HT-29 (cell line): Measurements from ENCODE around the gene ANKLE2. TPM values are rescaled to one million over a fixed set of nuclear protein-coding genes. Genes with fewer than 3 reads are reported as not detected.
"Not testable (repeated sequence)": the region's sequence is repeated elsewhere in the genome, so short reads cannot be mapped to it uniquely, and the experiment has no call there.

Source experiments
- DNase-seq: peaks from one replicate; pipeline ENCODE4 v3.0.0-alpha.2; 2015; ENCODE audit warnings: low spot score
- total RNA-seq: library from RNA; depleted of rRNA; stranded (reverse); fragments of >200 nt; shearing (Covaris generic); gene quantifications from 2 replicates; pipeline ENCODE4 v1.2.3, GENCODE V29; 2014

Gene ANKLE2
- total RNA-seq, 1 experiment from 2014 or later, result 67.6 TPM

GRCh38 chr12:132719954-132720324 is 41.7 kb downstream of the ANKLE2 start:
- DNase-seq, result no peak

GRCh38 chr12:132719141-132719953 is 42.3 kb downstream of the ANKLE2 start:
- DNase-seq, result no peak

DNA sequence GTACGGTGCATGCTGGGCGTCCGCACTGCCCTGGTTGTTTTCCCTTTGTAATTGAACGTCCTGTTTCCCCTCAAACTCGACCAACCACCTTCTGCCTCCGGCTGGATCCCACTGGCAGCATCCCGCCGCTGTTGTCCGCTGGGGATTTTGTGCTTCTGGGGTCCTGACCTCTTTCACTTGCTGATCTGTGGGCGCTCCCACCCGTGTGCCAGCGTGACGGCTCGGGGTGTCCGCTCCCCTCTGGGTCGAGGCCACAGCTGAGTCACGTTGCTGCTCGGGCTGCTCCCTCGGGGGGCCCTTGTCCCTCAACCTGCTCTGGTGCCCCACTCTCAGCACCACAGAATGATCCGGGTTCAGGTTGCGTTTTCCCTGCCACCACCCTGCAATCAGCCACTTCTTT is 43.0 kb downstream of the ANKLE2 start:
- DNase-seq, result no peak

DNA sequence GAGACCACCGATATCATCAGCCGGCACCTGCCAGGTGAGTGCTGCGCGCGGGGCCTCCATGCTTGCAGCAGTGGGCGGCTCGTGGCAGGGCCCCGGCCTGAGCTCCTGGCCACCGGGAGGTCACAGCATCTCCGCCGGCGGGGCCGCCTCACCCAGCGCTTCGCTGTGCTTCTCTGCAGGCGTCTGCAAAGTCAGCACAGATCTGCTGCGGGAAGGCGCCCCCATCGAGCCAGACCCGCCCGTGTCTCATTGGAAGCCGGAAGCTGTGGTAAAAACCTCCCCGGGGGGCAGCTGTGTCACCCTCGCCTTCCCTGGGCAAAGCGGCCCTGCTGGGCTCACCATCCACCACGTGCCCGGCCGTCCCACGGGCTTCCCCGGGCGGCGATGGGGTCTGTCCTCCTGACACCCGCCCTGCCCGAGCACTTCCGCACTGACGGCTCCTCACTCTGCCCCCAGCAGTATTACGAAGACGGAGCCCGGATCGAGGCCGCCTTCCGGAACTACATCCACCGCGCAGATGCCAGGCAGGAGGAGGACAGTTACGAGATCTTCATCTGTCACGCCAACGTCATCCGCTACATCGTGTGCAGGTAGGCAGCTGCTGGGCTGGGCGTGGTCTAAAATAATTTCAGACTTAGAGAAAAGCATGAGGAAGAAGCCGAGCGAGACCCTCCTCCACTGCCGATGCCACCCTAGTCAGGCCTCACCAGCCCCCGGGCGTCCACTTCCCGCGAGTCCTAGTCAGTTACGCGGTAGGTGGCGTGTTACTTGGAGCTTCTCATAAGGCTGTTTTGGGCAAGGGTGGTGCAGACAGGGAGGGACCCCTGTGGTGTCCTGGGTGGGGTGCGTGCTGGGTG is 43.9 kb downstream of the ANKLE2 start:
- DNase-seq, result no peak

DNA sequence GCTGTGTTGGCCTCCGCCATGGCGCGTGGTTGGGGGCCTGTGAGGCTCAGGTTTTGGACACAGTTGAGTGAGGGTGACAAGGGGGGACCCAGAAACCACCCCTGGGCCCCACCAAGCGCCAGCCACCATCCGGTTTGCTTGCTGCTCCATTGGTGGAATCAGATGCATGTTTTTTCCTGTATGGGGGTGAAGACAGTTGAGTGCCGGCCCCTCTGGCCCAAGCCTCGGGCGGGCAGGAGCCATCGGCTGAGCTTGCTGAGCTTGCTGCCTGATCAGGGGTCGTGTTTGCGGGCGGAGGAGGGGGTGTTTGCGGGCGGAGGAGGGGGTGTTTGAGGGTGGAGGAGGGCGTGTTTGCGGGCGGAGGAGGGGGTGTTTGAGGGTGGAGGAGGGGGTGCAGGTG is 44.6 kb downstream of the ANKLE2 start:
- DNase-seq, result no peak

- no peak for DNase-seq
These were observed 45.3 kb downstream of the ANKLE2 start for GRCh38 chr12:132716356-132716755.

GRCh38 chr12:132715874-132716273 is 45.8 kb downstream of the ANKLE2 start:
- no peak for DNase-seq

- DNase-seq, result no peak
These were observed 48.5 kb downstream of the ANKLE2 start for GRCh38 chr12:132713123-132713522.

DNA sequence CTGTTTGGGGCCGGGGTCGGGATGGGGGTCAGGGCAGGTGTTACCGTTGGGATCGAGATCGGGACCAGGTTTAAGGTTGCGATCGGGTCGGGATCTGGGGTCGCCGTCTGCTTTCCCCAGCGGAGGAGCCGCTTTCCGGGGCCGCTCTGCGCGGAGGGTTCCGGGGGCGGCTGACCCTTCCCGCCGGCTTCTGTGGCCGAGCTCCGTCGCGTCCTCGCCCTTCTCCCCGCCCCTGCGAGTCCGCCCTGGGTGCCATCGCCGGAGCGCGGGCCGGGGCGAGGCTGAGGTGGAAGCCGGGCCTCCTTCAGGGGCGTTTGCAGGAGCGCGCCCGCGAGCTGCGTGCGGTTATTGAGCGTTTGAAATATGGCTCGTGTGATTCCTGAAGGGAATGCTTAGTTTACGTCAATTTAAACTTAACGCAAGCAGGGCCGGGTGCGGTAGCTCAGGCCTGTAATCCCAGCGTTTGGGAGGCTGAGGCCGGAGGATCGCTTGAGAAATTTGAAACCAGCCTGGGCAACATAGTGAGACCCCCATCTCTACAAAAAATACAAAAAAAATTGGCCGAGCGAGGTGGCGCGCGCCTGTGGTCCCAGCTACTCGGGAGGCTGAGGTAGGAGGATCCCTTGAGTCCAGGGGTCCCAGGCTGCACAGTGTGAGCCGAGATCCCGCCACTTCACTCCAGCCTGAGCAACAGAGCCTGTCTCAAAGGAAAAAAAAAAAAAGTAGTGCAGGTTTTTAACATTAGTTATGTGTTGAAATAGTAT is 50.4 kb downstream of the ANKLE2 start:
- no peak for DNase-seq

GRCh38 chr12:132710405-132711079 is 51.1 kb downstream of the ANKLE2 start, which contains the start of gene PGAM5:
Gene PGAM5 (plus strand): TSS chr12:132710842. CDS start chr12:132710877, 35 bp downstream.
- peak; percentile 90 for DNase-seq

GRCh38 chr12:132710043-132710404 is 51.6 kb downstream of the ANKLE2 start:
- DNase-seq, result peak; percentile 37

- DNase-seq, result no peak
These were observed 53.5 kb downstream of the ANKLE2 start for GRCh38 chr12:132708150-132708549.

GRCh38 chr12:132707241-132707640 is 54.4 kb downstream of the ANKLE2 start:
- no peak for DNase-seq

DNA sequence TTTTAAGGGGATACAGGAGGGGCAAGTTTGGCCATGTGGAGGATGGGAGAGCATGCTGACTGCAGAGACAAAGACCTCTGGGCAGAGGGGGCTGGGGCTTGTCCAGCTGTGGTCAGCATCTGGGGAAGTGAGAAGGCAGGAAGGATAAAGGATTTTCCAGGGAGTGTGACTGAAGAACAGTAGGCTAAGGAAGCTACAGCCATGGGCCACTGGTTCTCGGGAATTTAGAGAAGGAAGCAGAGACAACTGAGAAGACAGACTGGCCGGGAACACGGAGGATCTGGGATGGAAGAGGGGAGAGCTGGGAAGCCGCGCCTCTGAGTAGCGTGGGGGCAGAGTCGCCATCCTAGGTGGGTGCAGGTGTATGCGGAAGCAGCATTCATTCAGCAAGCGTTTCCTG is 58.0 kb downstream of the ANKLE2 start:
- DNase-seq, result no peak

- DNase-seq, result no peak
These were observed 59.0 kb downstream of the ANKLE2 start for GRCh38 chr12:132702640-132703039.

- DNase-seq, result peak; percentile 45
These were observed 61.3 kb downstream of the ANKLE2 start for GRCh38 chr12:132700212-132700822.

GRCh38 chr12:132698341-132698740 is 63.3 kb downstream of the ANKLE2 start:
- DNase-seq, result no peak

DNA sequence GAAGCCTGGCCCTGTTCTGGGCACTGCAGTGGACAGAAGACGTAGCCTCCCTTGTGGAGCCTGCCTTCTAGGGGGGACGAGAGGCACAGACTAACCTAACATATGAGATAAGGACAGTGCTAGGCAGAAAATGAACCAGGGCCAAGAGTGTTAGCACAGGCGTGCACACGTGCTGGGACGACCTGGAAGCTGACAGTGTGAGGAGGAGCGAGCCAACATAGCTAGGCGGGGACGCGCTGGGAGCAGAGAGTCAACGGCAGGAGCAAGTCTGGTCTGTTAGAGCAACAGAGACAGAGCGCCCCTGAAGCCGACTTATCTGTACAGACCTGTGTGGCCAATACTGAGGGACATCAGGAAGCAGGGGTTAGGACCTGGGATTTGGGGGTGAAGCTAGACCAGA is 66.2 kb downstream of the ANKLE2 start:
- DNase-seq, result no peak

DNA sequence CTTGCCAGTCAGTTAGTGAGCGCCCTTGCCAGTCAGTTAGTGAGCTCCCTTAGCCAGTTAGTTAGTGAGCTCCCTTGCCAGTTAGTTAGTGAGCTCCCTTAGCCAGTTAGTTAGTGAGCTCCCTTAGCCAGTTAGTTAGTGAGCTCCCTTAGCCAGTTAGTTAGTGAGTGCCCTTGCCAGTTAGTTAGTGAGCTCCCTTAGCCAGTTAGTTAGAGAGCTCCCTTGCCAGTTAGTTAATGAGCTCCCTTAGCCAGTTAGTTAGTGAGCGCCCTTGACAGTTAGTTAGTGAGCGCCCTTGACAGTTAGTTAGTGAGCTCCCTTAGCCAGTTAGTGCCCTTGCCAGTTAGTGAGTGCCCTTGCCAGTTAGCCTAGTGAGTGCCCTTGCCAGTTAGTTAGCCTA is 66.7 kb downstream of the ANKLE2 start:
- not testable (repeated sequence) for DNase-seq

DNA sequence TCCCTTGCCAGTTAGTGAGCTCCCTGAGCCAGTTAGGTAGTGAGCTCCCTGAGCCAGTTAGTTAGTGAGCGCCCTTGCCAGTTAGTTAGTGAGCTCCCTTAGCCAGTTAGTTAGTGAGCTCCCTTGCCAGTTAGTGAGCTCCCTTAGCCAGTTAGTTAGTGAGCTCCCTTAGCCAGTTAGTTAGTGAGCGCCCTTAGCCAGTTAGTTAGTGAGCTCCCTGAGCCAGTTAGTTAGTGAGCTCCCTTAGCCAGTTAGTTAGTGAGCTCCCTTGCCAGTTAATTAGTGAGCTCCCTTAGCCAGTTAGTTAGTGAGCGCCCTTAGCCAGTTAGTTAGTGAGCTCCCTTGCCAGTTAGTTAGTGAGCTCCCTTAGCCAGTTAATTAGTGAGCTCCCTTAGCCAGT is 69.6 kb downstream of the ANKLE2 start:
- DNase-seq, result not testable (repeated sequence)

DNA sequence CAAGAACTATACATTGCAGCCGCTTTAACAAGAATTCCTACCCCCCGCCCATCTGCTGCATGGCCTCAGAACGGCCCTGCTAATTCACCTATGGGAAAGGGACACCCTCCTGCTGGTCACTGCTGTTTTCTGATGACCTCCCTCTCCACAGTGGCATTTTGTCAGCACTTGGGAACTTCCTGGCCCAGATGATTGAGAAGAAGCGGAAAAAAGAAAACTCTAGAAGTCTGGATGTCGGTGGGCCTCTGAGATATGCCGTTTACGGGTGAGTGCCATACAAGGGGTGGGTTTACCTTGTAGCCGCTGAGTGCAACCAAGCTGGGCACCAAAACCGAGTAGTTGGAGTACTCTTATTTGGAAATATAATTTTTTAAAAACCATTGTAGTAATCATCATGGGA is 71.5 kb downstream of the ANKLE2 start:
- no peak for DNase-seq
